HG02759 (cell line): Measurements from ENCODE around the gene FOXO6.

ENCODE experiments used
- ATAC-seq: cut with Tn5 transposase; IDR thresholded peaks from one replicate; pipeline ENCODE4 v1.9.1; 2021; ENCODE audit warnings: mild to moderate bottlenecking, moderate library complexity; ENCODE audit not compliant: unreplicated experiment

The FOXO6 gene

DNA sequence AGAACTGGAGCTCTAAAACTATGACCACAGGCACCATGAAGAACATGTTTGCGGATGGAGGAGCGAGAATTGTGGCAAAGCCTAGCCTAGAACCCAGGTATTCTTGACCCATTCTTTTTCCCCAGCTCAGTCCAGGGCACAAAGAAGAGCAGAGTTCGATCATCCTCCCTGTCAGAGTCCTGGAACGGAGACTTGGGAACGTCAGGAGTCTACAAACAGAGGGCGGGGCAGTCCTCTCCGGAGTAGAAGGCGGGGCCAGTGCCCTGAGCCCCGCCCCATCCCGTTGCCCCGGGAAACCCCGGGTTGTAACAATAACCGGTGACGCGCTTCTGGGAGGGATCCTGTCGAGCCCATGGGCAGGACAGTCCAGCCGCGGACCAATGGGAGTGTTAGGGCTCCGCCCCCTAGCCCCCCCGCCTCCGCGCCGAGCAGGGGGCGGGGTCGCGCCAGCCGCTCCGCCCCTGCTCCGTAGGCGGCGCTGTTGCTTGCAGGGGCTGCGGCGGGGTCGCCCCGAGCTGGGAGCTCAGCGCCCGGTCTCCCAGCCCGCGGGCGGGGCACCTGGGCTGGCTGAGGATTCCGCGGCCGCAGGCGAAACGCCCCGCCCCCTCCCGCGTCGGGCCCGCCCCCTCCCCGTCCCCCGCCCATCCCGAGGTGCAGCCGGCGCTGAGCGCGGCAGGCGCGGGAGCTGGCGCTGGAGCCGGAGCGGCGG lies at the start of gene FOXO6:
Gene FOXO6 (plus strand): TSS at position 649 of the 709 bp plus-strand sequence.
- peak; percentile 88 for ATAC-seq

DNA sequence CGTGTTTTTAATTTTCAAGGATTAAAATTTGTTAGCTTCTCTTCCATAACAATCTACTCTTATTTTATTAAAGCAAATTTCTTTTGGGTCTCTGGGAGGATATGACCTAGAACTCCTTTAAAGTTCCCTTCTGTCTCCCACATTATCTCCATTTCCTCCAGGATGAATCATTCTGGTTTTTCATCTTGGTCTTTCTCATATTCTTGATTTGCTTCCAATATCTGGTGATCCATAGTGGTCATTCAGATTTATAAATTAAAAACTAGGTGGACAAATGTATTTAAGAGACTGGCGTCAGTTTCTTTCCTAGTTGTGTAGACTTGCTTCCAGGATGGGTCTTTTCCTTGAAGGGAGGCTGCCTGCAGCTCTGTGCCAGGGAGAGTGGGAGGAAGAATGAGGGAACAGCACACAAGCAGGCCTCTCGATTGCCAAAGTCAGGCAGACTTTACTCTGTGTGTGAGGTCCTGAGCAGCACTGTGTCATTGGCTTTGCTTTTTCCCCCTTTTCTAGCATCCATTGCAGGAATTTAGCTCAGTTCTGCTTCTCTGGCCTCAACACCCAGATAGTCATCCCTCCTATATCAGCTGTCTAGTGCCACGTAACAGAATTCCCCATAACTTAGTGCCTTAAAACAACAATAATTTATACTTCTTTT lies 48.1 kb upstream of the FOXO6 start:
- no peak for ATAC-seq

DNA sequence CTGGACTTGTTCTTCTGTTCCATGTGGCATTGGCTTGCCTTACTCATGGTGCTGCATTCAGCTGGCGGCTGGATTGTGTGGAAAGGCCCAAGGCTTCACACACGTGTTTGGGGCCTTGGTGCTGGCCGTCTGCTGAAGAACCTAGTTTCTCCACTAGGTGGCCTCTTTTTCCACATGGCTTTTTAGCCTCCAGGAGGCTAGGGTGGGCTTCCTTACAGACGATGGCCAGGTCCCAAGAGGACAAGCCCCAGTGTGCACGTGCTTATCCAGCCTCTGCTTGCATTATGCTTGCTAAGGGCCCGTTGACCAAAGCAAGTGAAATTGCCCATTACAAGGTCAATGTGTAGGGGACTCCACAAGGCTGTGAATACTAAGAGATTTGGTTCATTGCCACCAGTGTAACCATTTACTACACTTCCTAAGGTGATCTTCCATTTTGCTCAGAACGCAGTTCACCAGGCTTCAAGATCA lies 47.5 kb upstream of the FOXO6 start:
- no peak for ATAC-seq

DNA sequence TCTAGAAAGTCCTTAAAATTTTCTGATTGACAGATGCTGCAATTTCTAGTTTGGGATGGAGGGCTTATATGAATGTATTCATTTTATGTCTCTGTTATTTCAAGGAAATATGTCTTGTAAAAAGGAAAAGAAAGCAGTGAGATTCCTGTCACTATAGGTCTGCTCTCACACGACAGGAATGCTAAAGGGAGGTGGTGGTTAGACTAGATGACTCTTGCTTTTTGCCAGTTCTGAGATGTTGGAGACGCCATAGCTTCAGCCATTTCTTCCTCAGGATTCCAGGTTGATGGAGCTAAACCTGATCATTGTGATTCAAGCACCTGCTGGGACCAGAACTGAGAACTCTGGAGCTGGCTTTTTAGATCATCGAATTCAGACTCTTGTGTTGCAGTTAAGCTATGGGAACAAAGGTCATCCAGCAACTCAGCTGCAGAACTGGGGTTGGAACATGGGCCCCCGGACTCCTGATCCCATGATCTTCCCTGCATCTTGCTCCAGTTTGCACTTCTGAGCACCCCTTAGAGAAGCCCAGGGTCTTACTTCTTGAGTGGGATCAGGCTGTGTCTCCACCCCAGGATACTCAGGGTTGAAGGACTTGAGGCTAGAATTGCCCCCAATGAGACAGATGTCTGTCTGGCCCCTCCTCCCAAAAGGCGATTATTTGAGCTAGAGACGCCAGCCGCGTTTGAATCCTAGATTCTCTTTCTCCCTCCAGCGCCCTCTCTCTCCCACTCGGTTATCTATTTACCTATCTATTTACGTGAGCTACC lies 46.7 kb upstream of the FOXO6 start:
- ATAC-seq, result no peak

DNA sequence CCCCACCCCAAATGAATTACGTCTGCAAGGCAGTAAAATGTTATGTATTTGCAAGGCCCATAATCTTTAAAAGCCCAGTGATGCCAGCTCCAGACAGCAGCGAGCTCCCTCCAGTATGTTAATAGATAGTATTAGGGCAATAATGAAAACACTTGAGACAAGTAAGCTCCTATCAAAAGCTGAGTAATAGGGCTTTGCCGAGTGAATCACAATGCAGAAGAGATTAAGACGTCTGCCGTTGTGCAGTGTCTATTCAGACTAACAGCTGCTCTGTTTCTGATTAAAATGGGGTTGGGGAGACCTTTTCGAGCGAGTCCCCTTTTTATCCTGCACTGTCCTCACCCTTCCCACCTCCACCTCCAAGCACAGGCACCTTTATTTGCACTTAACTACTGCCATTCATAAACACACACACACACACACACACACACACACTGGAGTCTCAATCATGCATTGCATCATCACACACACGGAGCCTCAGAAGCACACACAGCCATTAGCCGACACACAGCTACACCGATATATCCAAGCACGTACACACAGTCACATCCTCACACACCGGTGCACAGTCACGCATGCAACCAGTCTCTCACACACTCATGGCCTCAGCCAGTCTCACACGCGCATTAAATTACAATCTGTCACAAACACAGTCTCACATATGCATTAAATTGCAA lies 46.0 kb upstream of the FOXO6 start:
- ATAC-seq, result no peak

DNA sequence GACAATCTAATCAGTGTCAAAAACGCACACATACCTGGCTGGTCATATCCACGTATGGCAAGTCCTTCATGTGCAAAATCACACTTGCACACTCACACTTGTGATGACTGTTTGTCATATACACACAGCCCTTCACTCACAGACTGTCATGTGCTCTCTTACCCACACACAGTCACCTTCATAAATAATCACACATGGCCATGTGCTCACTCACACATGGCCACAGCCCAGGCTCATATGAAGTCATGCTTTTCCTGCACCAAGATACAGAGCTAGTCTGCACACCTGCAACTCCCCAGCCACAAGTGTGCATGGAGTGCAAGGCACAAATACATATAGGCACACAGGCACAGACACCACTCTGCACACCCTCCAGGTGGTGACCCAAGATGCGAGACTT lies 45.4 kb upstream of the FOXO6 start:
- no peak for ATAC-seq

DNA sequence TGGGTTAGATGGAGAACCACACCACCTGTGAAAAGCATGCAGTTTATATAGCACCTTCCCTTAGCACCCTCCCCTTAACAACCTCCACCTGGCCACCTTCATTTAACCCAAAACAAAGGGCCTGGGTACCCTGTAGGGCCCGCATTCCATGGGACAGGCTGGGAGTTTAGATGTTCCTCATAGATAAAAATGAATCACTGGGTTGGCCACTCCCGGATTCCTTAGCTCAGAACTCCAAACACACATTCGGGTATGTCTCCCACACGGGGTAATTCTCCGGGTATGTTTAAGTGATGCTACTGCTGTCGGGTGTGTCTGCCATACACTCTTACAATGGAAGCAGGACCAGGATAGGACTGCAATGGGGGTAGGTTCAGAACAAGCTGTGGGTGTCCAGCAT lies 43.9 kb upstream of the FOXO6 start:
- no peak for ATAC-seq

DNA sequence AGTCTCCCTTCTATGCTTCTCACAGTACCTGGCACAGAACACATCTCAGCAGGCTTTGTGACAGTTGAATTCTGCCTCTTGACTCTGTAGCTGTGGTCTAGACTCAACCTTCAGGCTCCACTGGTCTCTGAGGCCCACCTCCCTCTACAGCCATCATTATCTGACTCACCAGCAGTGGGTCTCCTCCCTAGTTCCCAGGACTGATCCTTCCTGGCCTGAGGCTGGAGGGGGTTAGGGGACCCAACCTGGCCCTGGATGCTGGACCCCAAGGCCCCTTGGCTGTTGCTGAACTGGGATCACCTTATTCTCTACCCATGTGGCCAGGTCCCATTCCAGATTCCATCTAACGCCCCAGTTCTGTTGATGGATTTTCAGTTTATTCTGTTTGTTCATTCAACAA lies 43.1 kb upstream of the FOXO6 start:
- ATAC-seq, result no peak

DNA sequence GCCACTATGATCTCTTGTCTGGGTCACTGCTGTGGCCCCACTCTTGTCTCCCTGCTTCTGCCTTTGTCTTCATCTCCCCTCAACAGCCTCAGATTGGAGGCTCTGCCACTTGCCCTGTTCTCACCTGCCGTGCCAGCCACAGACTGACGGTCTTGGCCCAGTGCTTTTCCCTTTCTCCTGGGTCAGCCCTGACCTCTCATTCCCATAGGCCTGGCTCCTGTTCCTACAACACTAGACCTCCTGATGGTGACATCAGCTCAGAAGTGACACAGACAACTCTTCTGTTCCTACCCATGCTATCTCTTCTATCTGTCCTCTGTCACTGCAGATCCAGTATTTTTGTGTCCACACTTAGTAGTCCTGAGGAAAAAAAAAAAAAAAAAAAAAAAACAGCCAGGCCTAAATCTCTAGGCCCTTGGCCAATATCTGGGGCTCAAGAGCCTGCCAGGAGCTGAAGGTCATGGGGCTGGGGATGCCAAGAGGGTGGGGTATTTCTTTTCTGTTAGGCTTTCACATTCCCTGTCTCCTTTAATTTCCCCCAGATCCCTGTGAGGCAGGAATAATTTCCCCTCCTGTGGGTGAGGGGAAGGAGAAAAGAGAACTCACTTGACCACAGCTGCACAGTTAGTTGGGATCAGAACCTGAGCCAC lies 42.0 kb upstream of the FOXO6 start:
- no peak for ATAC-seq

DNA sequence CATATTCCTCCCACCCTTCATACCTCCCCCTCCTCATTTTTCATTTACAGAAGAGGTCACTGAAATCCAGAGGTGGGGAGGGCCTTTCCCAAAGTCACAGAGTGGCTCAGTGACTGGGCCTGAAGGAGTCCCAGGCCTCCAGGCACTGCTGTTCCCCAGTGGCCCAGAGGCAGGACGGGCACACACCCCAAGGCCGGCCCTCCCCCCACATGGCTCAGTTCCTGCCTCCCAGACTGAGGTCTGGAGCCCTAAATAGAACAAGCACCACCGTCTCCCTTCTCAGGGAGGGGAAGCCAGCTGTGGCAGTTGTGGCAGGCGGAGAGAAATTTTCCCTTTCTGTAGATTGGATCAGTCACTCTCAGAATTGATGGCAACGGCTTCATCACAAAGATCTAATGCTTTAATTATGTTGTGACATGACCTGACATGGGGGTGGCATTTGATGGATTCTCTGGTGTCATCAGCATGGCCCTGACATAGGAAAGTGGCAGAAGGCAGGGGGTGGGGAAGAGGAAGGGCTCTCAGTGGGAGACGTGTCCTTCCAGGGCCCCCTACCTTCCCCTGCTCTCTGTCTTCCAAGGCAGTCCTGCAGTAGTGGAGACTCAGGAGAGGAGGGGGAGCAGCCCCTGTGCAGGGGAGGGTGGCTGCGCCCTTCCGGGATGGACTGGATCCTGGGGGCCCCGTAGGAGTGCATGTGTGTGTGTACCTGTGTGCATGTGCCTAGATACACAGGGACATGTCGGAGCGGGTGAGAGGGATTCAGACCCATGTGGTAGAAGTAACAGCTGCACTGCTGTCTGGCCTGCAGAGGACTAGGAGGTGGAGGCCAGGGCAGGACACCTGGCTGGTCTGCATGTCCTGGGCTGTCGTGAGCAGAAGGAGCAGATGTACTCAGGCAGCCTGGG lies 41.2 kb upstream of the FOXO6 start:
- ATAC-seq, result no peak

DNA sequence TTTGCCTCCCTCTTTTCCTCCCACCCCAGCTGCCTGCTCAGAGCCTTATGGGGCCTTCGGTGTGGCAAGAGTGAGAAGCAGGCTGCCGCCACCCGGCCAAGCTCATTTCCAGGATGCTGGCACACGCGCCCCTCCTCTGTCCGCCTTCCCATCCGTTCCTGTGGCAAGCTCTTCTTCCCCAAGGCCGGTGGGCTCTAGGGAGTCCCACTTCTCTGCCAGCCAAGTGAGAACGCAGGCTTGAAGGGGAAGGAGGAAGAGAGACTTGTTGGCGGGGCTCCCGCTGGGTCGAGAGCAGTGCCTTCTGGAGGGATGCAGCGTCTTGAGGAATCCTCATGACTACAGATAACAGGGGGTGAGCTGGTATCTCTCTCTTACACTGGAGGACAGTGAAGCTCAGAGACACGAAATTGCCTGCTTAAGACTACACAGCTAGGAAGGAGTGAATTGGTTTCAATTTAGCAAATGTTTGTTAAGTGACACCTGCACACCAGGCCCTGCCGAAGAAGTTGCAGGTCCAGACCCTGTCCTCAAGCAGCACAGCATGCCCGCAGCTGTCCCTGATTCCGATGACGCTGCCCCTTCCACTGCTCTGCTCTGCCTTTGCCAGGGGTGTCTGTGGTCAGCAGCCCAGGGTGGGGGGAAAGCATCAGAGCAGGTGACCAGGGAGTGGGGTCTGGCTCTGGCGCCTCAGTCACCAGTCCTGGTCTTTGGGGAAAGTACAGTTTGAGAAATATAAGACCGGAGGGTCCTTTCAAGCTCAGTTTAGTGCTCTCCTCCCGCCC lies 40.1 kb upstream of the FOXO6 start:
- ATAC-seq, result no peak

DNA sequence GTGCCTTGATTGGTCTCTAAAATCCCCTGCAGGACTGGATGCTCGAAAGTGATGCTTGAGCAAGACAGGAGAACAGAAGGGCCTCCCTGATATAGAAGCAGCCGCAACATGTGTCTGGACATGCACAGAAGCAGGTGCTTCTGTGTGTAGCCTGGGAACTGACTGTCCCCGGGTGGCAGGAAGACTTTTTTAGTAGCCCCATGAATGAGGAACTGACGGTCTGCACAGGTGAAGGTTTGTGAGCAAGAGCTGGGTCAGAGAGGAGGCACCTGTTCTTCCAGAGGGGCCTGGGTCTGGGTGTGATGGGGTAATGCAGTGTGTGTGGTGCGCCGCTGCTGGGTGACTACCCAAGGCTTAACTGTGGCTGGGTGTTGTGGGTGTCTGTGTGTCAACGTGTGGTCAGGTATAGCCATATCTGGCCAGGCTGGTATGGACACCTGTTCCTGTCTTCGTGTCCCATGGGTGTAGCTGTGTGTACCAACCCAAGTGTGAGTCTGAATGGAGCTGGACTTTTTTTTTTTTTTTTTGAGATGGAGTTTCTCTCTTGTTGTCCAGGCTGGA lies 39.1 kb upstream of the FOXO6 start:
- no peak for ATAC-seq

DNA sequence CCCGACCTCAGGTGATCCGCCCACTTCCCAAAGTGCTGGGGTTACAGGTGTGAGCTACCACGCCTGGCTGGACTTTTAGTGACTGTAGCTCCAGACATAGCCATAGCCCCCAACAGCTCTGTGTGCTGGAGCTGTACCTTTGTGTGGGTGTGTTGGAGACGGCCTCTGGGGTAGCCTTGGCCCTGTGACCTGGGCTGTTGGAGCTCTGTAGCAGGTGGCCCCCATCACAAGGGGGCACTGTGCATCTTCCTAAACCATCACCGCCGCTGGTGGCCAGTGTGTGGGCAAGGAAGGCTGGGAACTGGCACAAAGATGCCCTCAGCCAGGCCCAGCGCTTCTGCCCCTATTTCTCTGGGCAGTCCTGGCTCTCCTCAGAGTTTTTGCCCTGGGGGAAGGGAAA lies 38.4 kb upstream of the FOXO6 start:
- ATAC-seq, result no peak

DNA sequence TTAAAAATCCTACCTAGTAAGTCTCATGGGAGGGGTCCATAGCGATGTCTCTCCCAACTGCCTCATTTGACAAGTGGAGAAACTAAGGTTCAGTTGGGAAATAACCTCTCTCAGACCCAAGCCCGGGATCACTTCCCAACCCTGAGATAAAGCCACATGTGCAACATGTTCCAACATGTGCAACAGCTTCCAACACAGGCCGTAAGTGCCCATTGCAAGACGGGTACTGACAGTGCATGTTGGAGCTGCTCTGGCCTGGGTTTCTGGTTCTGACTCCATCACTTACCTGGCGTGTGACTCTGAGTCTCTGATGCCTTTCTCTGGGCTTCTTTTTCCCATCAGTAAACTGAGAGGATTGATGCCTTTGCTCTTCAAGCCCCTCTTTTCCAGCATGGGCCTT lies 38.0 kb upstream of the FOXO6 start:
- no peak for ATAC-seq

DNA sequence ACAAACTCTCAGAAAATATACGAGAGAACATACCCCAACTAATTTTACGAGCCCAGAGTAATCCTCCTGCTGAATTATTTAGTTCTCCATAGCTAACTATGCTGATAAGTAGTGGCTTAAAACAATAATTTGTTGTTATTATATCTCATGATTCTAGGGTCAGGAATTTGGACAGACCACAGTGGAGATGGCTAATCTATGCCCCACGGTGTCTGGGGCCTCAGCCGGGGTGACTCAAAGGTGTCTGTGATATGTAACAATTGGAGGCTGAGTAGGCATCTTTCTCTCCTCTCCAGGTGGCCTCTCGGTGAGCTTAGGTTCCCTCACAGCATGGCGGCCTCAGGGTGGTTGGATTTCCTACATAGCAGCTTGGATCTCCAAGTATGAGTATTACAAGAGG lies 35.4 kb upstream of the FOXO6 start:
- no peak for ATAC-seq

DNA sequence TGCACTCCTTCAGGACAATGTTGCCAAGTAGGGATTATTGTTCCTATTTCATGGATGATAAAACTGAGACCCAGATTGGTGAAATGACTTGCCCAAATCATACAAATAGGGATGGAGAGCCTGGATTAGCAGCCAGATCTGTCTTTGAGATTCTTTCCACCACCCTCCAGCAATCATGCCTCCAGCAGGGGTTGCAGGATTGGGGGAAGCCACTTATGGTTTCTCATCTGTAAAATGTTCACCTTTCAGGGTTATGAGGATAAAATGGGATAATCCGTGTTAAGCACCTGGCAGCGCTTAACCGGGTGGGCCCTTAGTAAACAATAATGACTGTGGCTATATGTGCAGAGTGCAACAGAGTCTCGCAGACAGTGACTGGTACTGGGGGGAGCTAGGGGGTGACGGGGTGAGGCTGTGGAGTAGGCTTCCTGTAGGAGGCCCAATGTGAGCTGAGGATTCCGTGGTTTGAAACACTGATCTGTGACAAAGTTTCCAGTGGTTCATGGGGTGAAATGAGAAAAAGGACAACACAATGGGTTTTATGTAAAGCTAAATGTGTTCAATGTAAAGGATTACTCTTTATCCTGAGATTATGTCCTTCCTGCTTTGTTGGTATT lies 33.7 kb upstream of the FOXO6 start:
- ATAC-seq, result no peak

DNA sequence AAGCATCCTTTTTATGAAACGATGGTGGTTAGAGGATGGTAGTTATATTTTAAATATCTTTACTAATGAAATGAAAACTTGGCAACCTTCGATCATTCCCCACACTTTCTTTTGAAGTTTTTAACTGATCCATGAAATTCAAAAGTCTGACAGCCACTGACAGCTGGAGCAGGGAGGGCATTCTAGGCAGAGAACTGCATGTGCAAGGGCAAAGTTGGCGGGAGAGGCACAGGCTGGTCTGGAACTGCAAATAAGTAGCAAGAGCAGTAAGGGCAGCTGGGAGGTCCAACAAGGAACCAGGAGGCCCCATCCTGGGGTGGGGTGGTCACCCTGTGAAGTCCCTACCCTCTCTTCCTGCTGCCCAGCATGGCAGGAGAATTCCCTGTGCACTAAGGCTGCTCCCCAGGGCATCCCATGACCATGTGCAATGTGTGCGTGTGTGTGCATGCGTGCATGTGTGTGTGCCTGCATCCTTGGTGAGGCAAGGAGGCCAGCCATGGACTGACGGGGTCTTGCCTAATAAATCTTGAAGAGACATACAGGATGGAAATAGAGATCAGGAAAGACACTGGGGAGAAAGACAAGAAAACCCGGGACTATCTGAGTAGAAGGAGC lies 33.1 kb upstream of the FOXO6 start:
- ATAC-seq, result no peak
